Sigmoid colon (tissue), 4 donors: ENCODE results near the gene SLC4A7.
"Not testable (repeated sequence)": the region's sequence is repeated elsewhere in the genome, so short reads cannot be mapped to it uniquely, and the experiment has no call there.

Experiments used
- CTCF ChIP-seq, 4 experiments: fragments of 450-650 bp in 3 of 4; fragments of 200-600 bp in 1 of 4; IDR thresholded peaks; one replicate each; pipeline ENCODE4 v1.5.1; 2016 to 2019; ENCODE audit warnings: antibody characterized with exemption in 4 of 4, mild to moderate bottlenecking in 3 of 4, moderate library complexity in 2 of 4
- EP300 ChIP-seq, 4 donors: sonication (generic); formaldehyde crosslinking; IDR thresholded peaks; one replicate each; pipeline ENCODE4 v1.6.1; 2017; ENCODE audit warnings: antibody characterized with exemption in 4 of 4
- POLR2A ChIP-seq, 2 donors: fragments of 450-650 bp; IDR thresholded peaks; one replicate each; pipeline ENCODE4 v1.6.1; 2016; ENCODE audit warnings: antibody characterized with exemption in 2 of 2, mild to moderate bottlenecking in 2 of 2, moderate library complexity in 2 of 2
- POLR2AphosphoS5 ChIP-seq, 4 donors: sonication (generic); formaldehyde crosslinking; IDR thresholded peaks; one replicate each; pipeline ENCODE4 v1.6.1; 2017; ENCODE audit warnings: antibody characterized with exemption in 4 of 4

- TF ChIP-seq POLR2A, POLR2AphosphoS5, CTCF, EP300 (IDR thresholded peaks at IDR 0.05): not testable (repeated sequence)
Observed at GRCh38 chr3:27328982-27329762, 155.0 kb downstream of the SLC4A7 start.
